Transverse colon (tissue), 3 donors: ENCODE results near the gene CHRD.

ENCODE experiments used
- CTCF ChIP-seq, 5 experiments: fragments of 200-600 bp in 3 of 5; fragments of 450-650 bp in 2 of 5; sonication (generic) in 3 of 5; IDR thresholded peaks; 1 replicate in 2 of 5; 2 replicates in 3 of 5; pipeline ENCODE4 v1.5.1; 2016 to 2017; ENCODE audit warnings: antibody characterized with exemption in 5 of 5, inconsistent platforms in 3 of 5, mild to moderate bottlenecking in 2 of 5, moderate library complexity in 1 of 5
- EP300 ChIP-seq: sonication (generic); formaldehyde crosslinking; IDR thresholded peaks from one replicate; pipeline ENCODE4 v1.6.1; 2017; ENCODE audit warnings: antibody characterized with exemption, low read depth

- TF ChIP-seq EP300 (no peak), CTCF (IDR thresholded peaks at IDR 0.05) (no peak)
Observed at GRCh38 chr3:184377374-184377773, 2.5 kb upstream of the CHRD start.
